Activated gamma-delta T cell (primary cell): ENCODE measurements around the gene TMEM50A.
A peak's percentile ranks its signal among the peaks of the same experiment; 100 is the strongest.
"Not testable (repeated sequence)": the region's sequence is repeated elsewhere in the genome, so short reads cannot be mapped to it uniquely, and the experiment has no call there.

Experiments
- DNase-seq: peaks from one replicate; lab custom pipeline; 2025; lab: John Stamatoyannopoulos, UW

The TMEM50A gene

DNA sequence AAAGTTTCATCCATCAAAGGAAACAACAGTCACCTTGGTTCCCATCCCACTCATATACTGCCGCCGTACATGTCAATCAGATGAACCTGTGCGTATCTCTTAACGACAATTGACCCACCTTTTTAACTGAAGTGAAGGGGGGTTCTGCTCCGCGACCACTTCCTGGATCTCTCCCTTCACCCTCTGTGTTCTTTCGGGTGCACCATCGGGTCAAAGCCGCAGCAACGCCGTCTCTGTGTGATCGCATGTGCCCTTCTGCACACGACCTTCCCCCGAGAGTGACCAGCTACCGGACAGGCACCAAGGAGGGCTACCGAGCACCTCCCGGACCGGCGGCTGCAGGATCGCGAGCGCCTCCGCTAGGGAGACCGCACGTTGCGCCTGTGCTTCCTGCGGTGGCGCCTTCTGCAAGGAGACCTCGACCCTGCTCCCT, 1.2 kb upstream of the TMEM50A start:
- DNase-seq: not testable (repeated sequence)

- peak; percentile 37 for DNase-seq
These were observed 499 bp upstream of the TMEM50A start for GRCh38 chr1:25337483-25338187.

DNA sequence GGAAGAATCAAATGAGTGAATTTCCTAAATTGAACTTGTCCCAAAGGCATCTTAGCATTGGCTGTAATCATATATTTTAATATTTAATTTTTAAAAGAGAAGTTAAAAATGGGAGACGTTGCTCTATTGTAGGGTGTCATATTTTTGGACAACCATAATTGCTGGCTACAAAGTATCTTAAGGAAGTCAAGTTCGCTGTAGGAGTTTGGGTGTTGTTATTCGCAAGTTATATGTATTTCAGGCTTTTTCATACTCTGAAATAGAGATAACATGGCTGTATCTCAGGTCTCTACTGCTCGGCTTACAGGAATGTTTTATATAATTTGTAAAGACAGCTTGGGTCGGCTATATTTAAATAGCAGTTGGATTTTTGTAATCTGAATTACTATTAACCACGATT, 852 bp downstream of the TMEM50A start:
- DNase-seq: no peak

DNA sequence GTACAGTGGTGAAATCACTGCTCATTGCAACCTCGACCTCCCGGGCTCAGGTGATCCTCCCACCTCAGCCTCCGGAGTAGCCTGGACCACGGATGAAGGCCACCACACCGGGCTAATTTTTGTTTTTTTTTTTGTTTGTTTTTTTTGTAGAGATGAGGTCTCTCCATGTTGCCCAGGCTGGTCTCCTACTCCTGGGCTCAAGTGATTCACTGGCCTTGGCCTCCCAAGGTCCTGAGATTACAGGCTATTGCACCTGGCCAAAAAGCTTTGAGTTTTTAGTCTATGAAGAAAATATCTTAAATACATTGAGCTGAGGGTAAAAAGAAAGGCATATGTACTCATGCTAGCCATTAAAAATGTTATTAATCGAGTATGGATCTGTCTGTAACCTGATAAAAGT, 3.6 kb downstream of the TMEM50A start:
- no peak for DNase-seq

GRCh38 chr1:25342846-25343245, 4.7 kb downstream of the TMEM50A start:
- DNase-seq: no peak

DNA sequence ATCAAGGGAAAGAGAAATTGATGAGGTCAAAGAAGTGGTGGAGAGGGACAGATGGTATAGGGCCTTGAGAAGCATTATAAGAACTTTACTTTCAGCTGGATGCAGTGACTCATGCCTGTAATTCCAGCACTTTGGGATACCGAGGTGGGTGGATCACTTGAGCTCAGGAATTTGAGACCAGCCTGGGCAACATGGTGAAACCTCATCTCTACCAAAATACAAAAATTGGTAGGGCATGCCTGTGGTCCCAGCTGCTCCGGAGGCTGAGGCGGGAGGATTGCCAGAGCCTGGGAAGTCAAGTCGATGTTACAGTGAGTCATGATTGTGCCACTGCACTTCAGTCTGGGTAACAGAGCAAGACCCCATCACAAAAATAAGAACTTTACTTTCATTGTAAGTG, 5.7 kb downstream of the TMEM50A start:
- DNase-seq: no peak

GRCh38 chr1:25347556-25347955, 9.4 kb downstream of the TMEM50A start:
- no peak for DNase-seq

- DNase-seq: no peak
These were observed 11.5 kb downstream of the TMEM50A start for GRCh38 chr1:25349606-25350005.

GRCh38 chr1:25355841-25356395, 17.8 kb downstream of the TMEM50A start:
- DNase-seq: no peak

DNA sequence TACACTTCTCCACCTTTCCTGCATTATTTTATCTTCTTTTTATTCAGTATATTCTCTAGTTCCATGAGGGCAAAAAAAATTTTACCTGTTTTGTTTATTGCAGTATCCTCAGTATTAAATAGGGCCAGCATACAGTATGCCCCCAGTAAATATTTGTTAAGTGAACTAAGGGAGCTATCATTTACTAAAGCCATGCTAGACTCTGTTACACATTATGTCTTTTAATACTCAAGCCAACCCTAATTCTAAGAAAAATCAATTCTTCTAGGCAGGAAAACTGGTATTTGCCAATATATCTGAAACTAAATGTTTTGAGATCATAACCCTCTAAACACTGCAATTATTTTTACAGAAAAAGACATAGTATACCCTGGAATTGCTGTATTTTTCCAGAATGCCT, 18.3 kb downstream of the TMEM50A start:
- DNase-seq: no peak

DNA sequence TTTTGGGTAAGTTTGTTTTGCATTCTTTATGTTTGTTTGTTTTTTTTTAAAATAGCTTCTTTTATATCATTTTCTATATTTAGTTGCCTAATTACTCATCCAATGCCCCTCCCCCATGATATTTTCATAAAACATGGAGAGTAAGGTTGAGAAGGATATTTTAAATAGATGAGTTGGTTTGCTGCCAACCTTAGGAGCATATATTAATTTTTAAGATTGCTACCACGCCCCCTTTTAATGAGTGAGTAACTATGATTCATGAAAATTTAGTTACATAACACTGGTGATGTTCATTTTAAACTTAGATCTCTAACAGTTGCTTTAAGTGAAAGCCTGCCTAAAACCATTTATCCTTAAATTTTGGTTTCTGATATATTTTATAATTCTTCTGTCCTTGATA, 18.7 kb downstream of the TMEM50A start:
- no peak for DNase-seq

- DNase-seq: no peak
These were observed 22.8 kb downstream of the TMEM50A start for GRCh38 chr1:25360596-25361581.

GRCh38 chr1:25361901-25362300, 23.8 kb downstream of the TMEM50A start:
- DNase-seq: no peak

- DNase-seq: not testable (repeated sequence)
These were observed 24.8 kb downstream of the TMEM50A start for GRCh38 chr1:25362634-25363559.

DNA sequence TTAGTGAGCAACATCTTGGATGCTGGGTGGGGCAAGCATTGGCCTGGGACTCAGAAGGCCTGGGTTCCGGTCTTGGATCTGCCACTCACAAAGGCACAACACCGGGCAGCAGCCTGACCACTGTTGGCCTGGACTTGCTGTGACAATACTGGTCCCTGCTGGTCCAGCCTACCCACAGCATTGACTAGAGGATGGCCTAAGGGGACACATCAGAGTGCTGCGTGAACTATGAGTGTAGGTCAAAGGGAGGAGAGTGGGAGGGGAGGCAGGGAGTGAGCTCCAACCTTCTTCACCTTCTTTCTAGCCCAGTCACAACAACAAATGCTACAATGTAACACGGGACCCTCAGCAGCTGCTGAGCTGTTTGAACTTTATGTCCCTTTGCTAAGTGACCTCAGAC, 31.1 kb downstream of the TMEM50A start:
- DNase-seq: no peak

DNA sequence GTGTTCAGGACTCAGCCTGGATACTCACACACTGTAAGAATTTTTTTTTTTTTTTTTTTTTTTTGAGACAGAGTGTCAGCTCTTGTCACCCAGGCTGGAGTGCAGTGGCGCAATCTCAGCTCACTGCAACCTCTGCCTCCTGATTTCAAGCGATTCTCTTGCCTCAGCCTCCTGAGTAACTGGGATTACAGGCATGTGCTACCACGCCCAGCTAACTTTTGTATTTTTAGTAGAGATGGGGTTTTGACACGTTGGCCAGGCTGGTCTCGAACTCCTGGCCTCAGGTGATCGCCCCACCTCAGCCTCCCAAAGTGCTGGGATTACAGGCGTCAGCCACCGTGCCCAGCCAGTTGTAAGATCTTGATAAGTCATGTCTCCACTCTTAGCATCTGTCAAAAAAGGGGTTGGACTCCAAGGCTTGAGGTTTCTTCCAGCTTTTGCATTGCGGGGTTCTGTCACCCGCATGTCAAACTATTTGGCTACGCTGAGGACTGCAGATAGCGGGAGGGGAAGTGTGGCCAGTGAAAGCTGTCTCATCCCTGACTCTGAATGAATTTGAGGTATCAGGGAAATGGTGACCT, 31.6 kb downstream of the TMEM50A start:
- DNase-seq: not testable (repeated sequence)

DNA sequence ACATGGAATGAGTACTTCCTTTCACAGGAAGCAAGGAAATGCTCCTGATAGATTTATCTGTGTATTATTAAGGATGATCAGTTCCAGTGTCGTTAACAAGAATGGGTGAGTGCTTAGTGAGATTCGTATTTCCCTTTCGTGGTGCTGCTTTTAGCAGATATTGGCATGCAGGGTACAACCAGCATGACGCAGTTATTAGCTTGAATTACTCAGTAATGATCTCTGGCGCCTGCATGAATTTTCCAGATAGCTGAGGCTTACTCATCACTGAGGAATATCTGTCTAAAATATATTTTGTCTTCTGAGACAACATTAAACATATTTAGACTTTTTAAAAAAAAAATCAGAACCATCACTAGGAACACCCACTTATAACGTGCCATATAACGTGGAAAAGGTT, 33.6 kb downstream of the TMEM50A start:
- DNase-seq: not testable (repeated sequence)

DNA sequence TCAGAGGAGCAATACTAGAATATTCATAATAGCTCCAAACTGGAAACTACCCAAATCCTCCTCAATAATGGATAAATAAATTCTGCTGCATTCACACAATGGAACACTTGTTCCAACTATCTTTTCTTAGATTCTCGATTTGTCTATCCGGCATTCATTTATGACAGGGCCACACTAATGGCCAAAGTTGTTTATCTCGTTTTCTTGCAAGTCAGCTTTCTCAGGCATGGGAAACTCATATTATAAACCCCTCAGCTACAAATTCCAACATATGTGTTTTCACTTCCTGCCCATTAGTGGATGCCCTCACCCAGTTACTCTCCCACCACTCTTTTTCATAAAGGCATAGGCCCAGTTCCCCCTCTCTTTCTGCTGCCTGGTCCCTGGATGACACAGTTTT, 40.2 kb downstream of the TMEM50A start:
- not testable (repeated sequence) for DNase-seq

- not testable (repeated sequence) for DNase-seq
These were observed 44.4 kb downstream of the TMEM50A start for GRCh38 chr1:25382543-25382942.

- DNase-seq: not testable (repeated sequence)
These were observed 45.0 kb downstream of the TMEM50A start for GRCh38 chr1:25383090-25383489.

DNA sequence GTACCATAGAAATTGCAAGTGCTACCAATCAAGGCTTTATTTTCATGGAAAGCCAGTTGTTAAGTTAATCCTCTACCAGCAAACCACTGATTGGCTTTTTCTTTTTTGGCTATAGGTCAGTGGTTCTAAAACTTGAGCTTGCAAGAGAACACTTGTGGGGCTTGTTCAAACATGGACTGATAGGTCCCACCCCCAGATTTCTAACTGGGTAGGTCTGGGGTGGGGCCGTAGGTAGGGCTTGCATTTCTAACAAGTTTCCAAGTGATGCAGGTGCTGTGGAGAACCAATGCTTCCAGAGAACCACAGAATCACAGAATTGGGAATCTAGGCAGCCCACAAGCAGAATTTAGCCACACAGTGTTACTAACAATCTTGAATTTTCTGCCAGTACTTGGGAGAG, 45.7 kb downstream of the TMEM50A start:
- DNase-seq: not testable (repeated sequence)
